ENCODE measurements around the gene EME1. TPM values are rescaled to one million over a fixed set of nuclear protein-coding genes. Genes with fewer than 3 reads are reported as not detected.
"Not testable (repeated sequence)": the region's sequence is repeated elsewhere in the genome, so short reads cannot be mapped to it uniquely, and the experiment has no call there.

EME1 gene
- total RNA-seq, 2 donors from 2014 or later, result 1.8 to 10.1 TPM

DNA sequence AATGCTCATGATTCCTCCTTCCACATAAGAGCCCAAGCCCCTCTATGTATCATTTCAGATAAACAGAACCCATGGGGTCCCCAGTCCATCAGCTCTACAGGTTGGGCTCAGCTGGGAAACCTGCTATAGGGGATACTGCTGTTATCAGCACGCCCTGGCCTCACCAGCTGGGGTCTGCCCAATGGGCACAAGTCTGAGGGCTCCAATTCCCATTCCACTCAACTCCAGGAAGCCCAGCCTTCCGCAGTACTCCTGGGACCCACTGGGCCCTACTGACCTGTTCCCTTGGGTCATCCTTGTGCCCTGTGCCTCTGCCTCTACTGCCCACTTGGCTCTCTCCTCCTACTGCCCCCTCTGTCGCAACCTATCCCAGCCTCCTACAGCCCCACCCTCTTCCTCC lies 43.3 kb upstream of the EME1 start:
- Histone ChIP-seq H3K4me1 (no peaks in the 10 kb centered on the region), H3K27me3 (no peaks in the 10 kb centered on the region), H3K27ac (no peak overlapping the region), H3K36me3 (no peaks in the 10 kb centered on the region), H3K4me3 (no peak overlapping the region), H3K9ac (ENCODE audit: low read depth in 2 of 2, low read length in 2 of 2) (no peak overlapping the region), H3K9me3 (no peaks in the 10 kb centered on the region)
- TF ChIP-seq, protein P1, sequence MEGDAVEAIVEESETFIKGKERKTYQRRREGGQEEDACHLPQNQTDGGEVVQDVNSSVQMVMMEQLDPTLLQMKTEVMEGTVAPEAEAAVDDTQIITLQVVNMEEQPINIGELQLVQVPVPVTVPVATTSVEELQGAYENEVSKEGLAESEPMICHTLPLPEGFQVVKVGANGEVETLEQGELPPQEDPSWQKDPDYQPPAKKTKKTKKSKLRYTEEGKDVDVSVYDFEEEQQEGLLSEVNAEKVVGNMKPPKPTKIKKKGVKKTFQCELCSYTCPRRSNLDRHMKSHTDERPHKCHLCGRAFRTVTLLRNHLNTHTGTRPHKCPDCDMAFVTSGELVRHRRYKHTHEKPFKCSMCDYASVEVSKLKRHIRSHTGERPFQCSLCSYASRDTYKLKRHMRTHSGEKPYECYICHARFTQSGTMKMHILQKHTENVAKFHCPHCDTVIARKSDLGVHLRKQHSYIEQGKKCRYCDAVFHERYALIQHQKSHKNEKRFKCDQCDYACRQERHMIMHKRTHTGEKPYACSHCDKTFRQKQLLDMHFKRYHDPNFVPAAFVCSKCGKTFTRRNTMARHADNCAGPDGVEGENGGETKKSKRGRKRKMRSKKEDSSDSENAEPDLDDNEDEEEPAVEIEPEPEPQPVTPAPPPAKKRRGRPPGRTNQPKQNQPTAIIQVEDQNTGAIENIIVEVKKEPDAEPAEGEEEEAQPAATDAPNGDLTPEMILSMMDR (IDR thresholded peaks at IDR 0.05), result no peak
- no peak for DNase-seq
- intact Hi-C loops (cut with DNase I), result no loop called here

DNA sequence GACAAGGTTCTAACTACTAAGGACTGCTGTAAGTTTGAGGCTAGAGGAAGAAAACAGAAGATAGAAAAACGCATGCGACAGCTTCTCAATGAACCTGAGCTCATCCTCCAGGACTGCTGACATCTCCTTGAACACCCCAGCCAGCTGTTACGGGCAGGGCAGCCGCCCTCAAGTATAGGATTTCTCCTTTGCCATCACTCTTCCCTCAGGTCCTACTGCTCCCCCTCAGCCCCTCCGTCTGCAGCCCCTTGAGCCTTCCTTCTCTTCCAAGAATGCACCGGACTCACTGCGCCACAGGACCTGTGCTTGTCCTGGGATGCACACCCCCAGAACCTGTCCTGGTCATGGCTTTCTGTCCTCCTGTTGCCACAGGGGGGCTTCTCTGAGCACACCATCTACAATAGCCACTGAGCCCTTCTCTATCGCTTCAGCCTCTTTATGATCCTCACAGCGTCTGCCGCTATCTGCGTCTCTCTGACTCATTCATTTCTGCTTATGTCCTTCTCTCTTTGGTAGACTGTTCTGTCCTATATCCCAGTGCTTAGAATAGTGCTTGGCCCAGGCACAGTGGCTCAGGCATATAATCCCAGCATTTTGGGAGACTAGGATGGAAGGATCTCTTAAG lies 42.8 kb upstream of the EME1 start:
- no peak overlapping the region for H3K4me3 ChIP-seq
- TF ChIP-seq, protein P1 (IDR thresholded peaks at IDR 0.05), result no peak
- H3K27me3 ChIP-seq, result no peaks in the 10 kb centered on the region
- H3K27ac ChIP-seq, result no peak overlapping the region
- H3K36me3 ChIP-seq, result no peaks in the 10 kb centered on the region
- no peak for DNase-seq
- no peak overlapping the region for H3K9ac ChIP-seq (ENCODE audit: low read depth in 2 of 2, low read length in 2 of 2)
- no peaks in the 10 kb centered on the region for H3K9me3 ChIP-seq
- intact Hi-C loops (cut with DNase I), result no loop called here
- no peaks in the 10 kb centered on the region for H3K4me1 ChIP-seq

DNA sequence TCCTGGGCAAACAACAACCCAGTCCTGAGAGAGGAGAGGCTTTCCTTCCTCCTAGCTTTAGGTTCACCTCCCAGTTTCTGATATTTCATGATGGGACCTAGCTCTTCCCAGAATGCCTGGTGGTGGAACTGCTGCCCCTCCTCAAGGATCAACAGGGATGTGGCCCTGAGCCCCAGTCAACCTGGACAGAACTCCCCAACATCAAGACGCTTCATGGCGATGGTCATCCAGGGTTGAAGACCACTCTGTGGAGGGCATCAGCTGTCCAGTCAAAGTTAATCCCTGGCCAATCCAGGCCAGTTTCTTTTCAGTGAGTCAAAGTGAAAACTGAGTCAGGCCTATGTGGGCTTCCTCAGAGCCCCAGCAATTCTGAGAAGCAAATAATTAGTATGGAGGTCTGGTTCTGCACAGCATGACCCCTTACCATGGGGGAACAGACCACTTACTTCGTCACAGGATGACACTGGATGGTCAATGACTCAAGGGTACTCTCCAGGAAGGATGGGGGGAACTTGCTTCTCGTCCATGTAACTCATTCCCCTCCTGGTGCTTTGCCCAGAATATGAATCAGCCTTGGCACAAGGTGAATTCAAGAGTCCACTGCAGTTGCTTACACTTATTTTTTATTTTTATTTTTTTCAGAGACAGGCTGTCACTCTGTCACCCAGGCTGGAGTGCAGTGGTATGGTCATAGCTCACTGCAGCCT lies 41.8 kb upstream of the EME1 start:
- Histone ChIP-seq H3K27ac (no peak overlapping the region), H3K9me3 (no peaks in the 10 kb centered on the region), H3K27me3 (no peaks in the 10 kb centered on the region), H3K4me1 (no peaks in the 10 kb centered on the region), H3K36me3 (no peaks in the 10 kb centered on the region), H3K4me3 (no peak overlapping the region), H3K9ac (ENCODE audit: low read depth in 2 of 2, low read length in 2 of 2) (no peak overlapping the region)
- TF ChIP-seq, protein P1 (IDR thresholded peaks at IDR 0.05), result no peak
- DNase-seq, result no peak
- intact Hi-C loops (cut with DNase I), result no loop called here

DNA sequence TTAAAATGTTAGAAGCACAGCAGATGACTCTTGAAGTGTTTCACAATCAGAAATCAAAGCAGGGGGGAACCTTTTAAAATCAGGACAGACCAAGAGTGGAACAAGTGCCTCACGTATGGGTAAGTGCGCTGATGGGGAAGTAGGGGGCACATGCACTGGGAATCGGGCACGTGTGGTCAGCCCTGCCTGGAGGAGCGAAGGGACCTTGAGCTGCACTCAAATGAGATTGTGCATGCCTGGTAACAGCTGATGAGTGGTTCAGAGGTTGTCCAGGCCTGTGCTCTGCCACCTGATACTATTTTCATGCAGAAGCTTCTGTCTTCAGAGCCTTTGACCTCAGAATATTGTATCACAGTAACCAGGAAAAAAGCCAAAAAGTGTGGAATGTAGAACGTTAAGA lies 40.8 kb upstream of the EME1 start:
- Histone ChIP-seq H3K27ac (no peak overlapping the region), H3K9ac (ENCODE audit: low read depth in 2 of 2, low read length in 2 of 2) (no peak overlapping the region), H3K36me3 (no peaks in the 10 kb centered on the region), H3K4me1 (no peaks in the 10 kb centered on the region), H3K9me3 (no peaks in the 10 kb centered on the region), H3K4me3 (no peak overlapping the region), H3K27me3 (no peaks in the 10 kb centered on the region)
- intact Hi-C loops (cut with DNase I), result no loop called here
- TF ChIP-seq, protein P1 (IDR thresholded peaks at IDR 0.05), result no peak
- DNase-seq, result no peak

DNA sequence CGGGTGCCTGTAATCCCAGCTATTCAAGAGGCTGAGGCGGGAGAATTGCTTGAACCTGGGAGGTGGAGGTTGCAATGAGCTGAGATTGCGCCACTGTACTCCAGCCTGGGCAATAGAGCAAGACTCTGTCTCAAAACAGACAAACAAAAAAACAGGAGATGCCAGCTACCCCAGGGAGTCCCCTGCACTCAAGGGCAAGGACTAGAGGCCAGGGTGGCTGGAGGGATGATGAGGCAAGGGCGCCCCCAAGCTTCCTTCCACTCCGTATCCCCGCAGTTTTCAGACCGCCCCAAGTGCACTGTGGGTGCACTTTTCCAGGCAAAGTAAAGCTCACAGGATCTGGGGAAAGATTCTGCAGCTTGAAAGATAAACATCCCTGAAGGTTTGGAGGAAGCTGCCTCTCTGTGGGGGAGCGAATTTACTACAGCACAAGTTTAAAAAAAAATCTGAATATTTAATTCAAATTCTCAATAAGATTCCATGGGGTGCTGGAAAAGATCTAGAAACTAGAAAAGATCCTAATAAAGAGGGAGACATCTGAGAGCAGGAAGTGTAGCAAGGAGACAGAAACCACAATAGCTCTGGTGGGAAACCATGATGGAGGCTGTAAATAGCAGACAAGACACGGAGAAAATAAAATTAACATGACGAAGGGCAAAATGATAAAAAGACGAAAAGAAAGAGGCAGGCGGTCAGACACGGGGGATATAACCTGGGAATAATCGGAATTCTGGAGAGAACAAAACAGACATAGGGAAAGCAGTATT lies 39.6 kb upstream of the EME1 start:
- intact Hi-C loops (cut with DNase I); H3K9ac ChIP-seq (ENCODE audit: low read depth in 2 of 2, low read length in 2 of 2); H3K4me3 ChIP-seq; DNase-seq; H3K27ac ChIP-seq; H3K9me3 ChIP-seq; H3K27me3 ChIP-seq; H3K36me3 ChIP-seq; H3K4me1 ChIP-seq: not testable (repeated sequence)

Data from colonic mucosa (tissue), 4 donors.